NCI-H510A (cell line): ENCODE measurements around the gene EVA1C.
"Not testable (repeated sequence)": the region's sequence is repeated elsewhere in the genome, so short reads cannot be mapped to it uniquely, and the experiment has no call there.

Experiments used
- DNase-seq: peaks from one replicate; lab custom pipeline; 2025; lab: John Stamatoyannopoulos, UW

Gene EVA1C

DNA sequence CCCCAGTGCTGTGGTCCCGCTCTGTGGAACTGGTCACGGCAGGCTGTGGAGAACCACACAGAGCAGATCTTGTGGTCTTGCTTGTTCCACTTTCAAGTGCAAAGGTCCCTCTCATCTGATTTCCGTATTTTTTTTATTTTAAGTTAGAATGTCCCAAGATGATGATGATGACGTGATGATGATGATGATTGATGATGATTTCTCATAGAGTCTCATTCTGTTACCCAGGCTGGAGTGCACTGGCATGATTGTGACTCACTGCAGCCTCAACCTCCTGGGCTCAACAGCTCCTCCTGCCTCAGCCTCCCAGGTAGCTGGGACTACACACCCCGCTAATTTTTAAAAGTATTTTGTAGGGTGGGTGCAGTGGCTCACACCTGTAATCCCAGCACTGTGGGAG, 12.2 kb downstream of the EVA1C start:
- DNase-seq = no peak

DNA sequence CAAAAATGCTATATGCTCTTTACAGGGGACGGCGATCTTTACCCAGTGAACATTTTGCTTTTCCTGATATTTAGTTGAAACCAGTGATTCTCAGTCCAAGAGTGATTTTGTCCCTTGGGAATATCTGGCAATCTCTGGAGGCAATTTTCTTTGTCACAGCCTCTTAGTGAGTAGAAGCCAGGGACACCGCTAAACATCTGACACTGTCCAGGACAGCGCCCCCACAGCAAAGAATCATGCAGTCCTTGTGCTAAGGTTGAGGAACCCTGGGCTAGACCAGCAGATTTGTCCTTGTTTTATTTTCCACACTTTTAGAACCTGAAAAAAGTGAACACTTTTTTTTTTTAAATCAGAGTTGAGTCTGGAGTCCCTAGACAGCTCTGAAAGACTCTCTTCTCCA, 13.1 kb downstream of the EVA1C start:
- no peak for DNase-seq

DNA sequence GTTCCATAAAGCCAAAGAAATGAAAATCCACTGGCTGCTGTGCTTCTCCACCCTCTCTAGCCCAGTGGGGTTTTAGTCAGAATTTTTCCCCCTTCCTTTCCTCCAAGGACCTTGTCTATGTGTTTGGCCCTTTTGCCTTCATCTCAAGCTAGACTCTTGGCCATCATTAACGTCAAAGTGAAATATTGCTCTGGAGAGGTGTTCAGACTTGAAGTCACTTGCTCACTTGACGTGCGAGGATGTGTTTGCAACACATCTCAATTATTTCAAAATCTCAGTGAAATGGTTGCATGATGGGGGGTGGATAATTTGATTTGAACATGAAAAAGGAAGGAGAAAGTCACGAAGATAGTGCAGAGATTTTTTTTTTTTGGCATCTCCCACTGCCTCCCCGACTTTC, 13.6 kb downstream of the EVA1C start:
- no peak for DNase-seq

DNA sequence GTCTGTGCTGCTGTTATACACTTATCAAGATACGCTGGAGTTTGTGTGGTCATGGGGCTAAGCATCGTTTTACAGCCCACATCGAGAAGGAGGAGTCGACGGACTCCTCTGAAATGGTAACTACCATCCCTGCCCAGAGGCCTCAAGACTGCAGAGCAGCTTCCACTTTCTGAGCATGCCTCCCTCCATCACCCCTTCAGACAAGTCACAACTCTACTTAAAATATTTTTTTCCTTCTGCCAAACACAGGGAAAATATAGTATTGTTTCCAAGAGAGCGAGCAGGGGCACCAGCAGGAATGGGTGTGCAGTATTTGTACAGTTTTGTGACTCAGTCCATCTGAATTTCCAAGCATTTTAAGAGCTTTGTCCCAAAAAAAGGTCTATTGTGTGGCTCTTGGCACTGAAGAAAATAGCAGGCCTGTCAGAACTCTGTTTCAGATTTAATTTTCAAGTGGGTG, 14.1 kb downstream of the EVA1C start:
- no peak for DNase-seq

DNA sequence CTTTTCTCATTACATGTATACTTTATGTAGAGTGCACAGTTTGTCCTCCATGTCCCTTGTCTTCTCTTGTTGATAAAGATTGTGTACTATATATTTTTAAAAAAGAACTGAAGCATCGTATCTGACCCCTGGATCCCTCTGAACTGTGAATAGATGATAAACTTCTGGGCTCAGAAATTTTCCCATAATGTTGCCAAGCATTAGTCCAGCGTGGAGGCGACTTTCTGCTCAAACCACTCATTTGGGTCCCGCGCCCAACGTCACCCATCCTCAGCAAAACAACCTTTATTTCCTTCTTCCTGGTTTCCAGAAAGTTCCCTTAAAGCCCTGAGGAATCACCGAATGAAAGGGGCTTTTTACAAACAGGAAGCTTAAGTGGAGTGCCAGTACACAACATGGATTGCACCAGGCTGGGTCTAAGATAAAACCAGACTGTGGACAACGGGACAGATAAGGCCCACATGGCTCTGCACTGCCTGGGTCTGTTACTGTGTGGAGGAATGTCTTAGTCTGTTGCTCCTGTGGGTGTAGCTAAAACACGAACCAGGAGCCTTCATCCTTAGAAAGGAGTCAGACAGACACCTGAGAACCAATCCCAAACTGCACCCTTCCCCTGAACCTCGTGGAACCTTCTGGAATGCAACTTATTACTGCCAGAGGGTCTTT, 15.6 kb downstream of the EVA1C start:
- DNase-seq = no peak

DNA sequence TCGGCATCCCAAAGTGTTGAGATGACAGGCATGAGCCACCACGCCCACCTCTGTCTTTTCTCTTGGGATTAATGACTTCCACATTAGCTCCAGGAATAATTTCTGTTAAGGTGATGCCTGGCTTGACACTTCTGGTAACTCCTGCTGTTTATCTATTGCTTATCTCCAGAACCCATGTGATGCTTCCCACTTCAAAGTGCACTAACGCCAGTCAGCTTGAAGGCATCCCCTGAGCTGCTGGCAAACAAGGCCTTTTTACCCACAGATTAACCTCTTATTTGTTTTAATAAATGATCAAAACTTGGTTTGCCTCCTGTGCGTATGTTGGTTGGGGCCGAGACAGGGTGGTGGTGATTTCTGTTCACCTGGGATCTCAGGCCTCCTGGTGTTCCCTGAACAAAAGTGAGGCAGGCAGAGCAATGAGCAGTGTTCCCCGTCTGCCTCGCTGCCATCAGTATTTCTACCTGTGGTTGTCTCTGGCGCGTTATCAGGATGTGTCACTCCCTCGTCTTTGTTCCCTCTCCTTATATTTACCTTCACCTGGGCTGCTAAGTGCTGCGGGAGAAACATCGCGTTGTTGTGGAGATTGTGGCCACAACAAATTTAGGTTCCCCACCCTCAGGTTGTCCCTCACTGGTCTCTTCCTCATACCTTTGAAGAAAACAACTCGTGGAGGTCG, 20.6 kb downstream of the EVA1C start:
- DNase-seq = not testable (repeated sequence)

DNA sequence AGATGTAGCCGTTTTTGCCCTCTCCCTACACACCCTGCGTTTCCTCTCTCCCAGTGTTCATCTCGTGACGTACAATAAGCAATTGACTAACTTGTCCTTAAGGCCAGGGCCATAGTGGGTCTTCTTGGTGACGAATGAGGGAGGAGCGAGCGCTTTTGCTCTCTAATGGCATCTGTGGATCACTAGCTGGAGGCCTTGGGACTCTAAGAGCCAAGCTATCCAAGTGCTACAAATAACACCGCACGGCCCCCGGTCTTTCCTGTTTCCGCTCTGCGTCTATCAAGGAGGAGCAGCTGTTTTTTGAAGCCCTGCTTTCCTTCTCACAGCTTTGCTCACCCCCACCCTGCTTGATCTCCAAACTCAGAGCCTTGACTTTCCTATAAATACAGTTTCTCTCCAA, 25.2 kb downstream of the EVA1C start:
- DNase-seq = no peak

DNA sequence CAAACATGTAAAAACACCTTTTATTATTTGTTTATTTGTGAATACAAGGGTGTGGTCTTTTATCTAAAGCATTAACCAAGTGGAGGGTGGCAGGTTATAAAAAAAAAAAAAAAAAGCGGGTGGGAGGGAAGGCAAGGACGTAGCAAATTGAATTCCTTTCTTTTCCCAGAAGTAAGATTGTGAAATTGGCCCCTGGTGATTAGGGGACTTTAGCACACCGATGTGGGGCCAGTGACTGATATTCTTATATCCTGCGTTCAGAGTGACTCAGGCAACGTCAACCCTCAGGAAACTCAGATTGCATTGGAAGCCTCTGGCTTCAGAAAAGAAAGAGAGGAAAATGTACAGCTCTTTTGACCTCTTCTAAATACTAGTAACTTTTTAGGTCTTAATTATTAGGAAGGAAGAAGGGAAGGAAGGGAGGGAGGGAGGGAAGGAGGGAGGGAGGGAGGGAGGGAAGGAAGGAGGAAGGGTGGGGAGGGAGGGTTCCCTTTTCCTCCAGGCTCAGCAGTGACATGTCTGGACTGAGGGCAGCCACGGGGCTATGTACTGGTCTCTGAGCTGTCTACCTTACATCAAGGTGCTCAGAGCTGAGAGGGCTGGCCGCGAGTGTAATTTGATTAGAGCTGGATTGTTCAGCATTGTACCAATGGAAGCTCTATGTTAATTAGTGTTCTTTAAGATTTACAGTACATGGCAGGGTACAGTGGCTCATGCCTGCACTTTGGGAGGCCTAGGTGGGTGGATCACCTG, 30.2 kb downstream of the EVA1C start:
- DNase-seq = no peak

DNA sequence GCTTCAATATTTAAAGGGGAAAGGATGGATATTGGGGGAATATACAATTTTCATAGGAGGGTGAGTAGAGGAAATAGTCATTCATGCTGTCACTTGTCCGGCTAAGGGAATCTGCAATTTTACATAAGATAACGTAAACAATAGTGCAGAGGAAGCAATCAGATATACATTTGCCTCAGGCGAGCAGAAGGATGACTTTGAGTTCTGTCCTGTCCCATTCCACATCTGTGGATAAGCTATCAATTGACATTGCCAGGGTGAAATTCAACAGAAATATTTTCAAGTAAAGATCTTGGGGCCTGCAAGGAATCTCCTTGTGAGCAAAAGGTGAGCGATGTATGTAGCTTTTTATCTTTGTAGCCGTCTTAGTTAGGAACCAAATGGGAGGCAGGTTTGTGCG, 32.6 kb downstream of the EVA1C start:
- DNase-seq = no peak

DNA sequence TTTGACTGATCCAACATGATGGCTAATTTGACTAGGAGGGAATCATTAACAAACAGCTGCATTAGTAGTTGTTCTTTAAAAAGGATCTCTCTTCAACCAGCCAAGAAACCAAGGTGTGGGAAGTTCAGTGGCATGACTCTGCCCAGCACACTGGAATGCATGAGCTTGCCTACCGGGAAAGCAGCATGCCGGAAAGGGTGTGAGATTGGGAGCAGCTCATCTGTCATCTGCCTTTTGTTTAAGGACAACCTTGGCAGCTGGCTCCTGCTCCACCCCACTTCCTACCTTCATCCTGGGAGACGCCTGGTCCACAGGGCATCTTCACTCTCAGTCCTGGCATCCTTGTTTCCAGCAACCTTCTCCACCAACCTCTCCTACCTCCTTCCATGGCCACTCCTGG, 33.9 kb downstream of the EVA1C start:
- DNase-seq = not testable (repeated sequence)

DNA sequence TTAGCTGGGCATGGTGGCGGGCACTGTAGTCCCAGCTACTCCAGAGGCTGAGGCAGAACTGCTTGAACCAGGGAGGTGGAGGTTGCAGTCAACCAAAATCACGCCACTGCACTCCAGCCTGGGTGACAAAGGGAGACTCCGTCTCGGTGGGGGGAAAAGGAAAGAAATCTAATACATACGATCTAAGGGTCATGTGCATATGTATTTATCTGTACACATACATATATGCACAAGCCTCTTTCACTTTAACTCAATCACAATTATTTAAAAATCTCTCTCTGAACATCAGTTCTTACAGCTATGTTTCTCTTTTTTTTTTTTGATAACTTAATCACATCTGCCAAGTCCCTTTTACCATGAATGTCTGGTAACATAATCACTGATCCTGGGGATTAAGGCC, 34.7 kb downstream of the EVA1C start:
- DNase-seq = no peak

DNA sequence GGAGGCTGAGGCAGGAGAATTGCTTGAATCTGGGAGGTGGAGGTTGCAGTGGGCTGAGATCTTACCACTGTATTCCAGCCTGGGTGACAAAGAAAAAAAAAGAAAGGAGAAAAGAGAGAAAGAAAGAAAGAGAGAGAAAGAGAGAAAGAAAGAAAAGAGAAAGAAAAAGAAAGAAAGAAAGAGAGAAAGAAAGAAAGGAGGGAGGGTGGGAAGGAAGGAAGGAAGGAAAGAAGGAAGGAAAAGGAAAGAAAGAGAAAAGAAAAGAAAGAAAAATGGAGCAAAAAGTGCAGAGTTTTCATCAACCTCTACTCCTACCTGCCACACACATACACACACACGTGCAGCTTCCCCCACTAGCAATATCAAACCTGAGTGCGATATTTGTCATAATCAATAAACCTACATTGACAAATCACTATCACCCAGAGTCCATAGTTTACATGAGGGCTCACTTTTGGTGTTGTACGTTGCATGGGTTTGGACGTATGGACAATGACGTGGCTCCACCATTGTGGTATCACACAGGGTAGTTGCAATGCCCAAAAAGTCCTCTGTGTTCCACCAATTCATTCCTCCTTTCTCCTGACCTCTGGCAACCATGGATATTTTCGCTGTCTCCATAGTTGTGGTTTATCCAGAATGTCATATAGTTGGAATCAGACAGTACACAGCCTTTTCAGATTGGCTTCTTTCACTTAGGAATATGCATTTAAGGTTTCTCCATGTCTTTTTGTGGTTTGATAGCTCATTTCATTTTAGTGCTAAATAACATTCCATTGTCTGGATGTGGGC, 36.5 kb downstream of the EVA1C start:
- no peak for DNase-seq

DNA sequence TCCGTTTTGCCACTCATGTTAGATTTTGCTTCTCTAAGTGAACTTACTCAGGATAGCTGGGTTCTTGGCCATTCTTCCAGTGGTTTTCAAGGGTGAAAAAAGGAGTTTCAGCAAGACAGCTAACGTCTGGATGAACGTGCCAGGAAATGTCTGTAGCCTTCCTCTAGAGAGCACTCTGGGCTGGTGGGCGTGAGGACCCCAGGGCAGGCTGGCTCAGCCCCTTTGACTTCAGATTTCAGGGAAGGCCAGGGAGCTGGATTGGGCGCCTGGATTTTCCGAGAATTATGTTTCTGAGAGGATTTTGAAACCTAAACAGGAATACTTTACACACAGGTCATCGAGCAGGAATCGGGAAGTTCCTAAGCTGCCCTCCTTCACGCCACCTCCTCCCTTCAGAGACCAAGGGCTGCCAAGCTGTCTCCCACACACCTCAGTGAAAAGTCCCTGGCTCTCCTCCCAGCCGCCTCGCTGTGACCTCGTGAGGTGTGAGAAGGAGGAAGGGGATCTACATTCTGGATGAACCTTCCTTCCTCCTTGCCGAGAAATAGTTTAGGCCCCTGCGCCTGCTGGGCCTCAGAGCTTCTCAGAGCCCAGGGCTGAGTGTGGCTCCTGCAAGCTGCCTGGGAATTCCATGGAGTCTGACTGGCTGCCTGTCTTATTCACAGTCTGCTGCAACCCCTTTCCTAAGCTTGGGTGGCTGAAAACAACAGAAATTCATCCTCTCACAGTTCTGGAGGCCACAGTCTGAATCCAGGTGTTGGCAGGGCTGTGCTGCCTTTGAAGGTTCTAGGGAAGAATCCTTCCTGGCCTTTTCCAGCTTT, 38.6 kb downstream of the EVA1C start:
- not testable (repeated sequence) for DNase-seq

DNA sequence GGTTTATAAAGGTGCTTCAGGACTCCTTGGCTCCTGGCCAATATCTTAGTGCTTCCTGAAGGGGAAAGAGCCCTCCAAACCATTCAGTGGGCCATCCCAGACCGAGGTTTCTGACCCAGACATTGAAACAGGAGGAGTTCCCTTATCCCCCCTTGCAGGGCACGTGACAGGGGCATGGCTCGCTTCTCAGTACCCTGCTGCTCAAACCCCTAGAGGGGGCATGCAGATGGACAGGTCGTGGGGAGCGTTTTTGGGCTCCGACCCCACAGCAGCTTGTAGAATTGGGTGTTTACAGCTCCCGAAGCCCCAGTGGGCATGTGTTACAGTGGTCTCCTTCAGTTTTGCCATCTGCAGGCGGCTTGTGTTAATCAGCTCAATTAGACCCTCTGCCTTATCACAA, 39.7 kb downstream of the EVA1C start:
- DNase-seq = not testable (repeated sequence)

DNA sequence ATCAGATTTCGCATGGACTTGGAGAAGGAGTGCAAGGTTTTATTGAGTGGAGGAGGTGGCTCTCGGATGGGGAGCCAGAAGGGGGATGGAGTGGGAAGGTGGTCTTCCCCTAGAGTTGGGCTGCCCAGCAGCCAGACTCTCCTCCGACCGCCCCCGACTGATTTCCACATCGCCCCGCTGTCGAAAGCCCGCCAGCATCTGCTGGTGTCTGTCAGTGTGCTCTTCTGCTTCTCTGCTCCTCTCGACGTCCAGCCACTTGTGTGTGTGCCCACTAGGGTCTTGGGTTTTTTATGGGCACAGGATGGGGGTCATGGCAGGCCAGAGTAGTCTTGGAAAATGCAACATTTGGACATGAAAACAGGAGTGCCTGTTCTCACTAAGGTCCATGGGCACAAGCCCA, 40.1 kb downstream of the EVA1C start:
- DNase-seq = no peak

DNA sequence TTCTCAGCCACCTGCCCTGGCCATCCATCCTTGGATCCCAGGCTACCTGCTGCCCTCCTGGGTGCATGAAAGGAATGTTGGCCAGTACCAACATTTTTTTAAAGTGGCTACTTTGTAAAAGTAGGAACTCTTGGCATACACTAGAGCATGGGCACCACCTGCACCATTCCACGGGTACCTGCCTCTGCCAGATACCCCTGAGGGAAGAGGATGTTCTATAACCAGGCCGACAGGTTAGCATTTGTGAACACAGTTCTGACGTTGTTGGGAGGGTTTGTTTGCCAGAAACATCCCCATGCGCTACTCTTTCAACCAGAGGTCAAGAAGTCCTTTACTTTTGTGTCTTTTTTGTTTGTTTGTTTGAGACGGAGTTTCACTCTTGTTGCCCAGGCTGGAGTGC, 43.0 kb downstream of the EVA1C start:
- DNase-seq = no peak

DNA sequence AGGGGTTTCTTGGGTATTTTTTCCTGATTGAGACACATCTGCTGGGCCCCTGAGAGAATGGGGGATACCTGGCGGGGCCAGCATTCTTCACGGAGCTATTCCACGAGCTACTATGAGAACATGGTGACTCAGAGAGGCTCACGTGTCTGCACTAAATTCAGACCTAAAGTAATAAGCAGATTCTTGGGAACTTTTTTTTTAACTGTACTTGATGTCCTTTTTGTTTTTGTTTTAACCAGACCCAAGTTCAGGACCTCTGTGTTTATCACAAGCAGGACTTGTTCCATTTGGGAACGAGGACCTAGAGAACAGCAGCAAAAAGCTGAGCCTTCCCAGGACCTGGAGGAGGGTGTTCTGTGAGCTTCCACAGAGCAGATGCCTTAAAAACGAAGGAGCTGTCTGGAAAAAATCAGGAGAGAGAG, 44.0 kb downstream of the EVA1C start:
- no peak for DNase-seq

DNA sequence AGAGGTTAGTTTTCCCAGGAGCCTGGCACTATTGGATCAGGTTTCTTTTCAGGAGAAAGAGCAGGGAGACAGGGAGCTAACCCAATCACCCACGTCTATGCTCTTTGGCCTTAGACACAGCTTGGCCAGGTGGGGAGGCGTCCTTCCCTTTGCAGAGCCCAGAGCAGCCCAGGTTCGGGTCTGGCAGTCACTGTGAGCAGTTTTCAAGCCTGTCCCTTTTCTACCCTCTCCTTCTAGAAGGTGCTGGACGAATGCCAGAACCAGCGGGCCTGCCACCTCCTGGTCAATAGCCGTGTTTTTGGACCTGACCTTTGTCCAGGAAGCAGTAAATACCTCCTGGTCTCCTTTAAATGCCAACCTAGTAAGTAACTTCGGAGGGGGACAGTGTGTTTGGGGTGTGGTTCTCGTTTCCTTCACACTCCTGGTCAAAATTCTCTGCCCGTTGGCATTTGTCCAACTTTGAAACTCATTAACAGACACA, 44.9 kb downstream of the EVA1C start:
- no peak for DNase-seq

DNA sequence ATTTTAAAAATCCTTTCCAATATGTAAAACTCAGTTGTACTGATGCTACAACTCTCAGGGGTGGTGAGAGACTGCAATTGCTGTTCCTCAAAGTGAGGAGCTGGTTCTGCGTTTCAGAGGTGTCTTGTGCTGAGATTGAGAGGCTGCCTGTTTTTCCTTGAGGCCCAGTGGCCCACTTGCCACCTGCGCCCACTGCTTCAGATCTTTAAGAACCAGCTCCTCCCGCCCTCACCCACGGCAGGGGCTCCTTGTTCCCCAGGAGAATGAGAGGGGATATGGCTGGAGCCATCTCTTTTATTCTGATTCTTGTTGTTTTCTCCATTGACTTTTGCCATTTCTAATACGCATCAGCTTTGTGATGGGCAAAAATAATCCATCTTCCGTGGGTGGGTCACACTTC, 45.5 kb downstream of the EVA1C start:
- no peak for DNase-seq

DNA sequence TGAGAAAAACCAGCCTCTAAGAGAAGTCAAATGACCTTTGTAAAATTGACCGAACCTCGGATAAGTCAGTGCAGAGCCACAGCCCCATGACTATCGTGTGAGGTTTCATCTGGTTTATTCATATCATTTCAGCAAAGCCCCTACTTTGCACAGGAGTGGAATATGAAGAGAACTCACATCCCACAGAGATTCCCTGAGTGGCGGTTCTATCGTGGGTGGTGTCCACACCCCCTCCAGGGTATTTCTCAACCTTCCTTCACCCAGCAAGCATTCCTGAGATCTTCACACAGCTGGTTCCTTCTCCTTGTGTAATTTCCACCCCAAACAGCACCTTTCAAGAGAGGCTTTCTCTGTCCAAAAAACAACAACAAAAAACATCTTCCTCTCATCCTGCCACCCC, 47.5 kb downstream of the EVA1C start:
- DNase-seq = no peak

DNA sequence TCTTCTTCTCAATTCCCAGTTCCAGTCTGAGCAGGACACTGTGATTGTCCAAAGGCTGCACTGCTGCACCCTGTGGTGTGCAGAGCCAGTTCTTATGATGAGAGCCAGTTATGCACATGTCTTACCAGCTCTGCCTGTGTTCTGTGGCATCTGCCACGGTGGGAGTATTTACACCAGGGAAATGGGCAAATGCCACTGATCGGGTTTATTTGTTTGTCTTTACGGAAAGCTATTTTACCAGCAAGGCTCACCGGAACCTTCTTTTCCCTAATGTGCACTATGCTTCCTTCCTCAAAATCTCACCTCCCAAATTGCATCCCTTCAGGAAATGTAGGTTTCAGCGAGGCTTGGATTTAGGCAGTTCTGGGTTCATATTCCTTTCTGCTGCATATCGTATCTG, 49.0 kb downstream of the EVA1C start:
- DNase-seq = no peak
